GM18861 (cell line): ENCODE data around the gene HSD17B14.
"Not testable (repeated sequence)": the region's sequence is repeated elsewhere in the genome, so short reads cannot be mapped to it uniquely, and the experiment has no call there.

Experiments used
- ATAC-seq: cut with Tn5 transposase; IDR thresholded peaks from one replicate; pipeline ENCODE4 v1.9.1; 2021; ENCODE audit not compliant: unreplicated experiment

HSD17B14 gene

DNA sequence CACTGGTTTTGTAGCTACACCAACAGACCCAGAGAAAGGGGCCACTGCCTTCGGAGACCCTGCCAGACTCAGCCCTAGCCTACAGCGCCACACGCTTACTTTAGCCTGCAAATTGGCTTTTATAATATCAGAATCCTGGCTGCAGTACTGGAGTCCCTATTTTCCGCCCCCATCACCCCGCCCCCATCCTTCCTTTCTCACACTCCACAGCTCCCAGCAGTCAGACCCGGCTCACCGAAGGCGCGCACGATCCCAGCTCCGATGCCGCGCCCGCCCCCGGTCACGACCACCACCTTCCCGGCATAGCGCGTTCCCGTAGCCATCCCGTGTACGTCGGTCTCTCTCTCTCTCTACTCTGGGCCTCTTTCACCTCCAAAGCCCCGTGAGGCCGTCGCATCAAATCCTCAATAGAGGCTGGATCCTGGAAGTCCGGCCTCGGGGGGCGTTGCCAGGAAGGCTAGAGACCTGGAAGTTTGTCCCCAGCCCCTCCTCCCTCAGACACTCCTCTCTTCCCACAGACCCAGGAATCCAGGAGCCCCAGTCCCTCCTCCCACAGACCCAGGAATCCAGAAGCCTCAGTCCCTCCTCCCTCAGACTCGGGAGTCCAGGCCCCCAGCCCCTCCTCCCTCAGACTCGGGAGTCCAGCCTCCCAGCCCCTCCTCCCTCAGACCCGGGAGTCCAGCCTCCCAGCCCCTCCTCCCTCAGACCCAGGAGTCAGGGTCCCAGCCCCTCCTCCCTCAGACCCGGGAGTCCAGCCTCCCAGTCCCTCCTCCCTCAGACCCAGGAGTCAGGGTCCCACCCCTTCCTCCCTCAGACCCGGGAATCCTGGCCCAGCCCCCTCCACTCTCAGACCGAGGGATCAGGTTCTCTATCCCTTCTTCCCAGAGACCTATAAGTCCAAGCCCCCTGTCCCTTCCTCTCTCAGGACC, at the start of gene HSD17B14:
HSD17B14 (minus strand) TSS at position 403 of the 929 bp plus-strand sequence; CDS start at position 323, 80 bp downstream.
- ATAC-seq = no peak

DNA sequence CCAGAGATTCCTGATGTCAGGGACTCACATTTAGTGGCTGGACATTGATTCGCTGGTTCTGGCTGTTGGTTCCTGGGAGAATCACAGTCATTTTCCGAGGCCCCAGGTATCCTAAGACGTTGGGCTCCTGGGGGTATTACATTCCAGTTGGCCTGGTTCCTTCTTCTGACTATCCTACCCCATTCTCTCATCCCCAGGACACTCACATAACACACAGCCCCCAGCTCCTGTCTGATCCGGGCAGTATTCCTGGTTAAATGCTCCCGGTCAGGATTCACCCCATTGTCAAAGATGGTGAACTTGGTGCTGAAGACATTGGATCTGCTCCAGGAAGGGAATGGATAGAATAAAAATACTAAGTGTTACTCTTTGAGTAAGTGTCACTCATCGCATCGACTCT, 47.4 kb upstream of the HSD17B14 start:
- no peak for ATAC-seq

DNA sequence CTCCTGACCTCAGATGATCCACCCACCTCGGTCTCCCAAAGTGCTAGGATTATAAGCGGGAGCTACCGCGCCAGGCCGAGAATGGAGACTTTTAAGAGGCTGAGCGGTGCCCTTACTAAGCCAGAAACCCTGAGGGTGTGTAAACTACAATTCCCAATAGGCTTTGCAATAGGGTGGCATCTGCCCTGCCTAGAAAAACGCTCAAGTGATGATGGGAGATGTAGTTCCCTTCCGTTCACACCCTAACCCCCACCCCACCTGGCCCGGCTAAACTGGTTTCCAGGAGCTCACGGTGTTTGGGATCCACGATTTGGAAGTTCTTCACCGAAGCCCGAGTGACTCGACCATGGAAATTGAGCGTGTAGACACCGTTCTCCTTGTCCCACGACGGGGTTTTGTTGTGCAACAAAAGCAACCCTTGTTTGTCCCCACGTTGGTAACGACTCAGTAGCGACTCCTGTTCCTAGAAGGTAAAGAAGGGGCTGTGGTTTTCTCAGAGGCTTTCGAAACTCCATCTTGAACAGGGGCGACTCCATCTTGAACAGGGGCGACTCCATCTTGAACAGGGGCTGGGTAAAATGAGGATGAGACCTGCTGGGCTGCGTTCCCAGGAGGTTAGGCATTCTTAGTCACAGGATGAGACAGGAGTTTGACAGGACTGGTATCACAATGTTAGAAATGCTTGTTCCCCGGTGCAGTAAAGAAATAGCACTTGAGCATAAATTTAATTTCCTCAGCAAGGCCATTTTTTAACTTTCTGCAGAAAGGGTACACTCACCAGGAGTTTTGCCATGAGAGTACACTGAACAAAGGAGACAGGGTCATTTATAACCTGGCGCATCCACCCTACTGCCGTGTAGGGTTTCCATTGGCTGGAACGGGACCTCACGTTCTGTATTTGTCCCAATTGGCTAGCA, 45.7 kb upstream of the HSD17B14 start:
- ATAC-seq = no peak

DNA sequence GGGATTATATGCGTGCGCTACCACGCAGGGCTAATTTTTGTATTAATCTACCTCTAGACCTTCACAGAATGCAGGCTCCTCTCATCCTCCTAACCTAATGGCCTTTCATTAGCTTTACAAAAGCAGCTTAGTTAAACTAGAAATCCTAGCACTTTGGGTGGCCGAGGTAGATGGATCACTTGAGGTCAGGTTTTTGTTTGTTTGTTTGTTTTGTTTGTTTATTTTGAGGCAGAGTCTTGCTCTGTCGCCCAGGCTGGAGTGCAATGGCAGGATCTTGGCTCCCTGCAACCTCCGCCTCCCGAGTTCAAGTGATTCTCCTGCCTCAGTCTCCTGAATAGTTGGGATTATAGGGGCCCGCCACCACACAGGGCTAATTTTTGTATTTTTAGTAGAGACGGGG, 43.4 kb upstream of the HSD17B14 start:
- ATAC-seq = not testable (repeated sequence)

DNA sequence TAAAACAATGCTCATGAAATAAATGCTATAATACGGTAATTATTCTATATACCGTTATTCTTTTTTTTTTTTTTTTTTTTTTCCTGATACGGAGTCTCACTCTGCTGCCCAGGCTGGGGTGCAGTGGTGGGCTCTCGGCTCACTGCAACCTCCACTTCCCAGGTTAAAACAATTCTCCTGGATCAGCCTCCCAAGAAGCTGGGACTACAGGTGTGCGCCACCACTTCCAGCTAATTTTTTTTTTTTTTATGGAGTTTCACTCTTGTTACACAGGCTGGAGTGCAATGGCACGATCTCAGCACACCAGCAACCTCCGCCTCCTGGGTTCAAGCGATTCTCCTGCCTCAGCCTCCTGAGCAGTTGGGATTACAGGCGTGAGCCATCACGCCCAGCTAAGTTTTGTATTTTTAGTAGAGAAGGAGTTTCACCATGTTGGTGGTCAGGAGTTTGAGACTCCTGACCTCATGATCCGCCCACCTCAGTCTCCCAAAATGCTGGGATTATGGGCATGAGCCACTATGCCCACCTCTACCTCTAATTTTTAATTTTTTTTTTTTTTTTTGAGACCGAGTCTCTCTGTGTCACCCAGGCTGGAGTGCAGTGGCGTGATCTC, 42.8 kb upstream of the HSD17B14 start:
- ATAC-seq = no peak

DNA sequence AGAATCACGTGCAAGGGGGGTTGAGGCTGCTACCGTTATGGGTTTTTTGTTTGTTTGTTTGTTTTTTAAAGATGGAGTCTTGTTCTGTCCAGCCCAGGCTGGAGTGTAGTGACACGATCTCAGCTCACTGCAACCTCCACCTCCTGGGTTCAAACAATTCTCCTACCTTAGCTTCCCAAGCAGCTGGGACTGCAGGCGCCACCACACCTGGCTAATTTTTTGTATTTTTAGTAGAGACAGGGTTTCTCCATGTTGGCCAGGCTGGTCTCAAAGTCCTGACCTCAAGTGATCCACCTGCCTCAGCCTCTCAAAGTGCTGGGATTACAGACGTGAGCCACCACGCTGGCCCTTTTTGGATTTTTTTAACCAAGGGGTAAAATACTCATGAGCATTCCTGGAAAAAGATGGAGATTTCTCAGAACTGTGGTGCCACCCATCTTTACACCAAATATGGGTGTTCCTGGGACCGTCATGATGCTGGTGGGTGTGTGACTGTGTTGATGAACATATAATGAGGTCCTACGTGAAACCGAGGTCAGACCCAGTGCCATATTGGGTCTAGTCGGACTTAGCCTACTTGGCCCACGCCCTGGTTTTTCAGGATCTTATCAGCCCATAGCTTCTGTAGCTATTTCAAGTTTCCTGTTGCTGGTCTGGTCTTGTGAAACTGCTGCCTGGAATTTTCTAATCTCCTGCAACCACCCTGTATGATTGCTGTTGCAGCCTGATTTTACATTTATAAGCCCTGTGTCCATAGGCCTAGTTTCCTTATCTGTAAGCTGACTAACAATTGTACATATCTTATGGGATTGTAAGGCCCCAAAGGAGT, 42.1 kb upstream of the HSD17B14 start:
- ATAC-seq = no peak

DNA sequence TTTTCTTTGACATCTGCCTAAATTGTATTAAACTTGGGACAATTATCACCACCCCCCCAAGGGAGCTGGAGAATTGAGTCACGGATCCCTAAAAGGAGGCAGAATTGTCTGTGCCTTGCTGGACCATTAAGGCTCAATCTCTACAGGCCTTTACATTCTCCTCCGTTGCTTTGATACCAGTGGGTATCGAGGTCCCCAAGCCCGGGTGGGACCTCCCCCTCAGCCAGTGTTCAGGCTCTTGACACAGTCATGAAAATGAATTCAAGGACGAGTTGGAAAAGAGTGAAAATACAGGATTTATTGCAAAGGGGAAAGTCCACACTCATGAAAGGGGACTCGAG, 41.5 kb upstream of the HSD17B14 start:
- no peak for ATAC-seq

DNA sequence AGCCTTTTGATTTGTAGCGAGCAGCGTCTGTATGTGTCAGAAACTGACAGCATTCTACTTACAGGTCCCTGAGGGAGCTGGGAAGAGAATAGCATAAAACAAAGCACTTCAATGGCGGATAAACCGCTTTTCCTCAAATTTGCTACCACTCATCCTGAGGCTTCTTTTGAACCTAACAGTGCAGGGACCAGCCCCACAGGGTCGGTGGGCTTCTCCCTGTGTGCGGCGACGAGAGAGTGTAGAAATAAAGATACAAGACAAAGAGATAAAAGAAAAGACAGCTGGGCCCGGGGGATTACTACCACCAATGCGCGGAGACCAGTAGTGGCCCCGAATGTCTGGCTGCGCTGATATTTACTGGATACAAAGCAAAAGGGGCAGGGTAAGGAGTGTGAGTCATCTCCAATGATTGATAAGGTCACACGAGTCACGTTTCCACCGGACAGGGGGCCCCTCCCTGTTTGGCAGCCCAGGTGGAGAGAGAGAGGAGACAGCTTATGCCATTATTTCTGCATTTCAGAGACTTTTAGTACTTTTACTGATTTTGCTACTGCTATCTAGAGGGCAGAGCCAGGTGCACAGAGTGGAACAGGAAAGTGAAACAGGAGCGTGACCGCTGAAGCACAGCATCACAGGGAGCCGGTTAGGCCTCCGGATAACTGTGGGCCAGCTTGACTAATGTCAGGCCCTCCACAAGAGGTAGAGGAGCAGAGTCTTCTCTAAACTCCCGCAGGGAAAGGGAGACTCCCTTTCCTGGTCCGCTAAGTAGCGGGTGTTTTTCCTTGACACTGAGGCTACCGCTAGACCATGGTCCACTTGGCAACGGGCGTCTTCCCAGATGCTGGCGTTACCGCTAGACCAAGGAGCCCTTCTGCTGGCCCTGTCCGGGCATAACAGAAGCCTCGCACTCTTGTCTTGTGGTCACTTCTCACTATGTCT, 40.0 kb upstream of the HSD17B14 start:
- ATAC-seq = not testable (repeated sequence)

DNA sequence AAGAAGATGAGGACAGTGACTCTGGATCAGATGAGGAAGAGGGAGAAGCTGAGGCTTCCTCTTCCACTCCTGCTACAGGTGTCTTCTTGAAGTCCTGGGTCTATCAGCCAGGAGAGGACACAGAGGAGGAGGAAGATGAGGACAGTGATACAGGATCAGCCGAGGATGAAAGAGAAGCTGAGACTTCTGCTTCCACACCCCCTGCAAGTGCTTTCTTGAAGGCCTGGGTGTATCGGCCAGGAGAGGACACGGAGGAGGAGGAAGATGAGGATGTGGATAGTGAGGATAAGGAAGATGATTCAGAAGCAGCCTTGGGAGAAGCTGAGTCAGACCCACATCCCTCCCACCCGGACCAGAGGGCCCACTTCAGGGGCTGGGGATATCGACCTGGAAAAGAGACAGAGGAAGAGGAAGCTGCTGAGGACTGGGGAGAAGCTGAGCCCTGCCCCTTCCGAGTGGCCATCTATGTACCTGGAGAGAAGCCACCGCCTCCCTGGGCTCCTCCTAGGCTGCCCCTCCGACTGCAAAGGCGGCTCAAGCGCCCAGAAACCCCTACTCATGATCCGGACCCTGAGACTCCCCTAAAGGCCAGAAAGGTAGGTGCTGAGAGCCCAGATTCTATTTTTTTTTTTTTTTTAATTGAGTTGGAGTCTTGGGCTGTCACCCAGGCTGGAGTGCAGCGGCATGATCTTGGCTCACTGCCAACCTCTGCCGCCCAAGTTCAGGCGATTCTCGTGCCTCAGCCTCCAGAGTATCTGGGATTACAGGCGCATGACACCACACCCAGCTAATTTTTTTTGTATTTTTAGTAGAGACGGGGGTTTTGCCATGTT, 38.2 kb upstream of the HSD17B14 start:
- ATAC-seq = no peak

DNA sequence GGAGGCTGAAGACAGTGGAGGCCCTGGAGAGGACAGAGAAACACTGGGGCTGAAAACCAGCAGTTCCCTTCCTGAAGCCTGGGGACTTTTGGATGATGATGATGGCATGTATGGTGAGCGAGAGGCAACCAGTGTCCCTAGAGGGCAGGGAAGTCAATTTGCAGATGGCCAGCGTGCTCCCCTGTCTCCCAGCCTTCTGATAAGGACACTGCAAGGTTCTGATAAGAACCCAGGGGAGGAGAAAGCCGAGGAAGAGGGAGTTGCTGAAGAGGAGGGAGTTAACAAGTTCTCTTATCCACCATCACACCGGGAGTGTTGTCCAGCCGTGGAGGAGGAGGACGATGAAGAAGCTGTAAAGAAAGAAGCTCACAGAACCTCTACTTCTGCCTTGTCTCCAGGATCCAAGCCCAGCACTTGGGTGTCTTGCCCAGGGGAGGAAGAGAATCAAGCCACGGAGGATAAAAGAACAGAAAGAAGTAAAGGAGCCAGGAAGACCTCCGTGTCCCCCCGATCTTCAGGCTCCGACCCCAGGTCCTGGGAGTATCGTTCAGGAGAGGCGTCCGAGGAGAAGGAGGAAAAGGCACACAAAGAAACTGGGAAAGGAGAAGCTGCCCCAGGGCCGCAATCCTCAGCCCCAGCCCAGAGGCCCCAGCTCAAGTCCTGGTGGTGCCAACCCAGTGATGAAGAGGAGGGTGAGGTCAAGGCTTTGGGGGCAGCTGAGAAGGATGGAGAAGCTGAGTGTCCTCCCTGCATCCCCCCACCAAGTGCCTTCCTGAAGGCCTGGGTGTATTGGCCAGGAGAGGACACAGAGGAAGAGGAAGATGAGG, 37.4 kb upstream of the HSD17B14 start:
- no peak for ATAC-seq

DNA sequence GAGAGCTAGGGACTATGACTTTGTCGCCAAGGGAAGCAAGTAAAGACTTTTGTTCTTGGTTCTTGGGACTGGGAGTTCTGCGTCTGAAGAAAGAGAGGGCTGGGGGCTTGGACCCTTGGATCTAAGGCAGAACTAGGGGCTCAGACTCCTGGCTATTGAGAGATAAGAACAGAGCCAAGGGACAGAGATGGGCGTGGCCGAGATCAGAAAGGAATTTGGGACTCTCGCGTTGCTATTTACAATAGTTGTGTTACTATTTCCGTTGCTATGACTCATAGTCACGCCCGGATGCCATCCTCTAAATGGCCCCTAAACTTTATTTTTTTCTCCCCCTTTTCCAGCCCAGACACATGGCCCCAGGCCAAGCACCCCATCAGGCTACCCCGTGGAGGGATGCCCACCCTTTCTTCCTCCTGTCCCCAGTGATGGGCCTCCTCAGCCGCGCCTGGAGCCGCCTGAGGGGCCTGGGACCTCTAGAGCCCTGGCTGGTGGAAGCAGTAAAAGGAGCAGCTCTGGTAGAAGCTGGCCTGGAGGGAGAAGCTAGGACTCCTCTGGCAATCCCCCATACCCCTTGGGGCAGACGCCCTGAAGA, 36.7 kb upstream of the HSD17B14 start:
- no peak for ATAC-seq

DNA sequence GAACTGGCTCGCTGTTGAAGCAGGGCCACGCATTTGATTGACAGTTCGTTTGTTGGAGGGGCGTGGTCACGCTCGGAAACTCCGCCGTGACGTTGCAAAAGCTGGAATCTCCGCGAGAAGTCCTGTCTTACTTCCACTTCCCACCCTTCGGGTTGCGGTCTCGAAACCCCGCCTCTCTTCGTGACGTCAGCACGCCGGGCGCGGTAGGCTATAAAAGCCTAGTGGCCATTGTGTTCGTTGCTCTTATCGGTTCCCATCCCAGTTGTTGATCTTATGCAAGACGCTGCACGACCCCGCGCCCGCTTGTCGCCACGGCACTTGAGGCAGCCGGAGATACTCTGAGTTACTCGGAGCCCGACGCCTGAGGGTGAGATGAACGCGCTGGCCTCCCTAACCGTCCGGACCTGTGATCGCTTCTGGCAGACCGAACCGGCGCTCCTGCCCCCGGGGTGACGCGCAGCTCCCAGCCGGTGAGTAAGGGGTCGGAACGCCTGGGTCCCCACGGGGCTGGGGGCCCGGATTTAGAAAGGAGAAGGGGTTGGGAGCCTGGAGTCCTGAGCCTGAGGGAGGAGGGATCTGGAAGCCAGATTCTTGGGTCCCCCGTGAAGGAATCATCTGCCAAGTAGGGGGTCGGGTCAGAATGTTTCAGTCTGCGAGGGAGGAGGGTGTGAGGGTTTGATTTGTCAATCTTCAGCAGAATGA, 36.0 kb upstream of the HSD17B14 start, which contains the start of gene PPP1R15A:
PPP1R15A (plus strand) TSS at position 240 of the 702 bp plus-strand sequence. CDS start 813 bp downstream, outside the sequence.
- peak; percentile 51 for ATAC-seq

DNA sequence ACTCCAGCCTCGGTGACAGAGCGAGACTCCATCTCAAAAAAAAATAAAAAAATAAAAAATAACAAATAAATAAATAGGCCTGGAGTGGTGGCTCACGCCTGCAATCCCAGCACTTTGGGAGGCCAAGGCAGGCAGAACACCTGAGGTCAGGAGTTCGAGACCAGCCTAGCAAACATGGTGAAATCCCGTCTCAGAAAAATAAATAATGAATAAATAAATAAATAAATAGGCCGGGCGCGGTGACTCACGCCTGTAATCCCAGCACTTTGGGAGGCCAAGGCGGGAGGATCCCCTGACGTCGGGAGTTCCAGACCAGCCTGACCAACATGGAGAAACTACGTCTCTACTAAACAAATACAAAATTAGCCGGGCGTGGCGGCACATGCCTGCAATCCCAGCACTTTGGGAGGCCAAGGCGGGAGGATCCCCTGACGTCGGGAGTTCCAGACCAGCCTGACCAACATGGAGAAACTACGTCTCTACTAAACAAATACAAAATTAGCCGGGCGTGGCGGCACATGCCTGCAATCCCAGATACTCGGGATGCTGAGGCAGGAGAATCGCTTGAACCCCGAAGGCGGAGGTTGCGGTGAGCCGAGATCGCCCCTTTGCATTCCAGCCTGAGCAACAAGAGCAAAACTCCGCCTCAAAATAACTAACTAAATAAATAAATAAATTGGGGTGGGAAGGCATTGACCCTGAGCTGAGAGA, 35.3 kb upstream of the HSD17B14 start:
- ATAC-seq = not testable (repeated sequence)

DNA sequence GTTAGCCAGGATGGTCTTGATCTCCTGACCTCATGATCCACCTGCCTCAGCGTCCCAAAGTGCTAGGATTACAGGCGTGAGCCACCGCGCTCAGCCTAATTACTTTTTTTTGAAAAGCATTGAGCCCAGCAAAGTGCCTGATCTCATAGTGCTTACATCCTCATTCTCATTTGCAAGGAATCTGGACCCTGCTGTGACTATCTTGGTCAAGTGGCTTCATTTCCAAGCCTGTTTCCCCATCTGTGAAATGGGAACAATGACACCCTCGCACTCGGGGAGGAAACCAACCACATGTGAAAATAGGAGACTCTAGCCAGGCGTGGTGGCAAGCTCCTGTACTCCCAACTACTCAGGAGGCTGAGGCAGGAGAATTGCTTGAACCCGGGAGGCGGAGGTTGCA, 33.8 kb upstream of the HSD17B14 start:
- no peak for ATAC-seq

DNA sequence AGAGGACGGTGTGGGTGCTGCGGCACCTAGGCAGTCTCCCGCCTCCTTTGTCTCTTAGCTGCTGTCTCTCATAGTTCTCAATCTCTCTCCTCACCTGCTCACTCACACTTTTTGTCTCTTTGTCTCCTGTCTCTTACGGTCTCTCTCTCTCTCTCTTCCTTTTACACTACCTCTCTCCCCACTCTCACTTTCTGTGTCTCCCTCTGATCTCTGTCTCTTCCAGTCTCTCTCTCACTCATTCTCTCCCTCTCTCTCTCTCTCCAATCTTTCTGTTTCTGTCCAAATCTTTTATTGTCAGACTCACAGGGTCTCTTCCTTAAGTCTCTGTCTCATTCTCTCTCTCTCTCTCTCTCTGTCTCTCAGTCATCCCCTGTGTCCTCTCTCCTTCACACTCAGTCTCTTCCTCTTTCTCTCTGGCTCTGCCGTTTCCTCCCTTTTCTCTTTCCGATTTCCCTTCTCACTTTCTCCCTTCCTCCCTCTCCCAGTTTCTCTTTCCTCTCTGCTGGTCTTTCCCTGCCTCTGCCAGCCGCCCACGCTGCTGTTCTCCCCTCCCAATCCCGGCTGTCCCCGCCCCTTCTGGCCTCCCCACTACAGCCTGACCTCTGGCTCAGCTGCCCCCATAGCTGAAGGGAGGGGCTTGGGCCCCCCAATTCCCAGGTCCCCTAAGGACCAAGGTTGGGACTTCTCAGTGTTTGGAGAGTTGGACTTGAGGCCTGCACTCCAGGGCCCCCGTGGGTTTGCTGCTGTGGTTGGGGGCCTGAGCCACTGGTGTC, 32.0 kb upstream of the HSD17B14 start, which contains the start of gene PLEKHA4:
PLEKHA4 (minus strand) TSS at position 504 of the 773 bp plus-strand sequence. CDS start 997 bp downstream, outside the sequence.
- ATAC-seq = no peak
